Muscle layer of duodenum (tissue), 2 donors: Measurements from ENCODE around the gene NAP1L2.
"Not testable (repeated sequence)": the region's sequence is repeated elsewhere in the genome, so short reads cannot be mapped to it uniquely, and the experiment has no call there.

Source experiments
- H3K27ac ChIP-seq: one replicate; pipeline ENCODE4 v1.7.0; 2013; ENCODE audit warnings: mild to moderate bottlenecking, low read length
- H3K27me3 ChIP-seq: one replicate; pipeline ENCODE4 v1.7.0; 2013; ENCODE audit warnings: low read depth, mild to moderate bottlenecking, control low read depth, low read length
- H3K36me3 ChIP-seq, 2 donors: one replicate each; pipeline ENCODE4 v1.7.0; 2013; ENCODE audit warnings: low read length in 2 of 2, control low read depth in 1 of 2, mild to moderate bottlenecking in 1 of 2; ENCODE audit not compliant: insufficient read depth in 2 of 2, control insufficient read depth in 1 of 2
- H3K4me1 ChIP-seq, 2 donors: one replicate each; pipeline ENCODE4 v1.7.0; 2013; ENCODE audit warnings: low read length in 2 of 2, mild to moderate bottlenecking in 2 of 2, control low read depth in 1 of 2, moderate library complexity in 1 of 2; ENCODE audit not compliant: insufficient read depth in 2 of 2, control insufficient read depth in 1 of 2
- H3K4me3 ChIP-seq, 2 donors: one replicate each; pipeline ENCODE4 v1.7.0; 2013; ENCODE audit warnings: low read length in 2 of 2, low read depth in 1 of 2, mild to moderate bottlenecking in 1 of 2
- H3K9me3 ChIP-seq, 2 donors: one replicate each; pipeline ENCODE4 v1.7.0; 2013; ENCODE audit warnings: low read length in 2 of 2, control low read depth in 1 of 2, mild to moderate bottlenecking in 1 of 2; ENCODE audit not compliant: control insufficient read depth in 1 of 2
- donor health status: healthy.

NAP1L2 gene

GRCh38 chrX:73214426-73215094, at the start of gene NAP1L2:
Gene NAP1L2 (minus strand): TSS chrX:73214851. CDS start chrX:73214492, 359 bp downstream.
- no peaks in the 10 kb centered on the region for H3K9me3 ChIP-seq
- H3K4me1 ChIP-seq = no peaks in the 10 kb centered on the region
- H3K27me3 ChIP-seq = no peaks in the 10 kb centered on the region
- peak within 1 kb of the TSS; percentile 56 for H3K27ac ChIP-seq
- no peaks in the 10 kb centered on the region for H3K36me3 ChIP-seq
- H3K4me3 ChIP-seq = peak within 1 kb of the TSS; percentile 72 to 77

- no peaks in the 10 kb centered on the region for H3K9me3 ChIP-seq
- H3K4me3 ChIP-seq = no peak overlapping the region
- H3K27me3 ChIP-seq = no peaks in the 10 kb centered on the region
- H3K36me3 ChIP-seq = no peaks in the 10 kb centered on the region
- H3K4me1 ChIP-seq = no peaks in the 10 kb centered on the region
- H3K27ac ChIP-seq = no peak overlapping the region
Measured at GRCh38 chrX:73262991-73263390, 48.3 kb upstream of the NAP1L2 start.

GRCh38 chrX:73239242-73239641, 24.6 kb upstream of the NAP1L2 start:
- Histone ChIP-seq H3K36me3 (no peaks in the 10 kb centered on the region), H3K9me3 (no peaks in the 10 kb centered on the region), H3K27ac (no peak overlapping the region), H3K4me3 (no peak overlapping the region), H3K4me1 (no peaks in the 10 kb centered on the region), H3K27me3 (no peaks in the 10 kb centered on the region)

GRCh38 chrX:73217621-73218020, 3.0 kb upstream of the NAP1L2 start:
- H3K9me3 ChIP-seq = no peaks in the 10 kb centered on the region
- no peak overlapping the region for H3K4me3 ChIP-seq
- H3K27ac ChIP-seq = no peak overlapping the region
- no peaks in the 10 kb centered on the region for H3K36me3 ChIP-seq
- no peaks in the 10 kb centered on the region for H3K4me1 ChIP-seq
- no peaks in the 10 kb centered on the region for H3K27me3 ChIP-seq

- Histone ChIP-seq H3K27me3 (no peaks in the 10 kb centered on the region), H3K27ac (no peak overlapping the region), H3K4me1 (no peaks in the 10 kb centered on the region), H3K9me3 (no peaks in the 10 kb centered on the region), H3K36me3 (no peaks in the 10 kb centered on the region), H3K4me3 (peak overlapping the region; percentile 72 to 77)
Measured at GRCh38 chrX:73215246-73215645, 595 bp upstream of the NAP1L2 start.

GRCh38 chrX:73213734-73214425, 771 bp downstream of the NAP1L2 start:
- peak overlapping the region; percentile 72 to 77 for H3K4me3 ChIP-seq
- no peaks in the 10 kb centered on the region for H3K27me3 ChIP-seq
- no peaks in the 10 kb centered on the region for H3K36me3 ChIP-seq
- H3K9me3 ChIP-seq = no peaks in the 10 kb centered on the region
- no peaks in the 10 kb centered on the region for H3K4me1 ChIP-seq
- peak overlapping the region; percentile 56 for H3K27ac ChIP-seq

- Histone ChIP-seq H3K27me3 (no peaks in the 10 kb centered on the region), H3K36me3 (no peaks in the 10 kb centered on the region), H3K9me3 (no peaks in the 10 kb centered on the region)
Measured at GRCh38 chrX:73206366-73206765, 8.3 kb downstream of the NAP1L2 start.

GRCh38 chrX:73182502-73183114, 32.0 kb downstream of the NAP1L2 start:
- H3K9me3 ChIP-seq = no peaks in the 10 kb centered on the region
- no peaks in the 10 kb centered on the region for H3K36me3 ChIP-seq
- no peak overlapping the region for H3K4me3 ChIP-seq
- H3K4me1 ChIP-seq = no peaks in the 10 kb centered on the region
- no peak overlapping the region for H3K27ac ChIP-seq
- no peaks in the 10 kb centered on the region for H3K27me3 ChIP-seq

More at GRCh38 chrX:73206366-73206765, 8.3 kb downstream of the NAP1L2 start:
- no peaks in the 10 kb centered on the region for H3K4me1 ChIP-seq
- H3K4me3 ChIP-seq = no peak overlapping the region
- no peak overlapping the region for H3K27ac ChIP-seq

GRCh38 chrX:73168945-73169344, 45.7 kb downstream of the NAP1L2 start:
- not testable (repeated sequence) for H3K4me1 ChIP-seq, H3K9me3 ChIP-seq, H3K27ac ChIP-seq, H3K27me3 ChIP-seq, H3K36me3 ChIP-seq, H3K4me3 ChIP-seq
